HPDE6-E6E7 (cell line): ENCODE results near the gene CACNG8.
"Not testable (repeated sequence)": the region's sequence is repeated elsewhere in the genome, so short reads cannot be mapped to it uniquely, and the experiment has no call there.

ENCODE experiments used
- DNase-seq: peaks from one replicate; pipeline ENCODE4 v3.0.0; 2011; ENCODE audit warnings: missing footprints; ENCODE audit errors: extremely low spot score

Gene CACNG8

GRCh38 chr19:53962887-53963431 is at the start of gene CACNG8:
Gene CACNG8, plus strand, starts transcription at chr19:53962937.
- no peak for DNase-seq

GRCh38 chr19:53915000-53915399 is 47.7 kb upstream of the CACNG8 start:
- no peak for DNase-seq

- no peak for DNase-seq
Observed at GRCh38 chr19:53916004-53916403, 46.7 kb upstream of the CACNG8 start.

DNA sequence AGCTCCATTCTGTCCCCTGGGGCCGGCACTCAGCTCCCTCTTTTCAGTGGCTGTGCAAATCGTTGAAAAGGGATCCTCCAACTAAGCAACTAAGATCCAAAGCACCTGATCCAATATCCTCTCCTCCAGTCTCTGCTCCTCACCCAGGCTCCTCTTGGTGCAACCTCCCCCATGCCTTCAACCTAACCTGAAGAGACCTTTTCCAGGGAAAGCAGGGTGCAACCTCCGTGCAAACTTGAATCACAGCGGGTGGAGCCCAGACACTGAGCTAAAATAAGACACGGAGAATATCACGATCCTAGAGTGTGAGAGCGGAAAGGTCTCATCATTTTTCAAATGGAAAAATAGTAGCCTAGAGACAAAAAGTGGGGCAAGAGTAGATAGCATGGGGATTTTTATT is 45.4 kb upstream of the CACNG8 start:
- DNase-seq = no peak

DNA sequence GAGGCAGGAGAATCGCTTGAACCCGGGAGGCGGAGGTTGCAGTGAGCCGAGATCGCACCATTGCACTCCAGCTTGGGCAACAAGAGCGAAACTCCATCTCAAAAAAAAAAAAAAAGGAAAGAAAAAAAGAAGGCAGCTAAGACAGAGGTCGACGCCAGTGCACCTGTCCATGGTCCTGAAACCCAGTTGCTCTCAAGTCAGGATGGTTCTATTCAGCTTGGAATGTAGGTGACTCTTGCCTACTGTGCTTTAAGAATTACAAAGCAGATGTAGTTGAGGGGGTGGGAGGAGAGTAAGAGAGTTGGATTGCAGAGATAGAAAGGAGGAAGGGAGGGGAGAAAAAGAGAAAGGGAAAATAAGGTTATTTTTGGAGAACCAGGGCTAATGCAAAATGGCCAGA is 35.0 kb upstream of the CACNG8 start:
- no peak for DNase-seq

- DNase-seq = no peak
Observed at GRCh38 chr19:53936029-53936428, 26.7 kb upstream of the CACNG8 start.

DNA sequence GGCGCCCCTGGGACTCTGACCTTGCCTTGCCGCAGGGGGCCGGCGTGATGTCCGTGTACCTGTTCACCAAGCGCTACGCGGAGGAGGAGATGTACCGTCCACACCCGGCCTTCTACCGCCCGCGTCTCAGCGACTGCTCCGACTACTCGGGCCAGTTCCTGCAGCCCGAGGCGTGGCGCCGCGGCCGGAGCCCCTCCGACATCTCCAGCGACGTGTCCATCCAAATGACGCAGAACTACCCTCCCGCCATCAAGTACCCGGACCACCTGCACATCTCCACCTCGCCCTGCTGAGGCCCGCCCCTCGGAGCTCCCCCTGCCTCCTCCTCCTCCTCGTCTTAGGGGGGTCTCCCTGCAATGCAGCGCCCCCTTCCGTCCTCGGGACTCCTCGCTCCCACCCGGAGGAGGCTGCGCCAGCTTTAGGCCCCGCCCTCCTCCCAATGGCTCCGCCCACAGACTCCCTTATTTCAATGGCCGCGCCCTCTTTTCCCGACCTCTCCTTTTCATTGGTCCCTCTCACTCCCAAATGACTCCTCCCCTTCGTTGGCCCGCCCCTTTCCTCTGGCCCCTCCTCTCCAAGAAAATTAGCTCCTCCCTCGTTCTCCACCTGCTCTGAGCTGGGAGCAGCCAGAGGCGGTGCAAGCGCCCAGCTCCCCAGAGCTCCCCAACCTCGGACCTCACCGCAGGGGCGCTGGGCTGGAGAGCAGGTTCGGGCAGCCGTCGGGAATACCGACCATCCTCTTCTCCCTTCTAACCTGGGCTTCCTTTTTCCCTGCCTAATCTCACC is 20.5 kb upstream of the CACNG8 start:
- DNase-seq = no peak

- DNase-seq = no peak
Observed at GRCh38 chr19:53944416-53944815, 18.3 kb upstream of the CACNG8 start.

DNA sequence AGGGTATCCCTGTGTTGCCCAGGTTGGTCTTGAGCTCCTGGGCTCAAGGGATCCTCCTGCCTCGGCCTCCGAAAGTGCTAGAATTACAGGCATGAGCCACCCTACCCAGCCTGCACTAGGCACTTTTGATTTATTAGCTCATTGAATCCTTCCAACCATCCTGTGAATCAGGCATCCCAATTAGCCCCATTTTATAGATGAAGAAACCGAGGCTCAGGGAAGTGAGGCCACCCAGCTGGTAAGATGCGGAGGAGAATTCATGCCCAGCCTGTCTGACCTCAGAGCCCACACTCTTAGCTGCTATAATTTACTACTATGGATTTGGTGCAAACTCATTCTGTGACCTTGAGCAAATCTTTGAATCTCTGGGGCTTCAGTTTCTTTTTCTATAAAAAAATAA is 17.8 kb upstream of the CACNG8 start:
- no peak for DNase-seq

GRCh38 chr19:53945441-53945840 is 17.3 kb upstream of the CACNG8 start:
- no peak for DNase-seq

DNA sequence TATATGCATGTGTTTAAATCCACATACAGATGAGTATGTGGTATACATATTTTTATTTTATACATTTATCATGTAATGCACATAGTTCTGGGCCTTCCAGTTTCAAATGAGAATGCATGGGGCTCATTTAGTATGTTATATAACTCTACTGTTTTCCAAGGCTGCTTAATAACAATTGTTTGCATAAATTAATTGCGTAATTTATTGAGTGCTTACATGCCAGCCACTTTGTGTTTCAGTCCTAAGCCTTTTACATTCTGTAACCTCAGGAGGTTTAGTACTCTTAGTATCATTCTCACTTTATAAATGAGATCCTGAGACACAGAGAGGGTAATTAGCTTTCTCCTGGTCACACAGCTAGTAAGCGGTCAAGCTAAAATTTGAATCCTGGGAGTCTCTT is 16.7 kb upstream of the CACNG8 start:
- no peak for DNase-seq

DNA sequence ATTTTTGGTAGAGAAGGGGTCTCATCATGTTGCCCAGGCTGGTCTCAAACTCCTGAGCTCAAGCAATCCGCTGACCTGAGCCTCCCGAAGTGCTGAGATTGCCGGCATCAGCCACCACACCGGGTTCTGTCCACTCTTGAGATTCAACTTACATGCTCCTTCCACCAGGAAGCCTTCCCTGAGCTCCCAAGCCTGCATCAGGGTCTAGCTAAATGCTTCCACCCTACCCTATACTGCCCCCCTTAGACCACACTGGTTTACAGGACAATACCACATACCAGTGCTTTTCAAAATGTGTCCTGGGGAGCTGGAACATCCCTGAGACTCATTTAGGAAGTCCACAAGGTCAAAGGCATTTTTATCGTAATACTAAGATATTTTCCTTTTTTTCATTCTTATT is 15.1 kb upstream of the CACNG8 start:
- DNase-seq = no peak

DNA sequence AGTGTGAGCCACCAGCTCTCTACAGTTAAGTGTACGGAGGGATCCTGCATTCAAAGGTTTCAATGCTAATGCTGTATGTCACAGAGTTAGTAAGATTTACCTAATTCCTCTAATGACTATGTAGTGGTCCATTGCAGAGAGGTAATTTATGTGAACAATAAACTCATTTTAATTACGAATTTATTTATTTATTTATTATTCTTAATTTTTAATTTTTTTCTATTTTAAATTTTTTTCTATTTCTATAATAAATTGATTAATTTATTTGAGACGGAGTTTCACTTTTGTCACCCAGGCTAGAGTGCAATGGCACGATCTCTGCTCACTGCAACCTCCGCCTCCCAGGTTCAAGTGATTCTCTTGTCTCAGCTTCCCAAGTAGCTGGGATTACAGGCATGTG is 14.1 kb upstream of the CACNG8 start:
- DNase-seq = not testable (repeated sequence)

DNA sequence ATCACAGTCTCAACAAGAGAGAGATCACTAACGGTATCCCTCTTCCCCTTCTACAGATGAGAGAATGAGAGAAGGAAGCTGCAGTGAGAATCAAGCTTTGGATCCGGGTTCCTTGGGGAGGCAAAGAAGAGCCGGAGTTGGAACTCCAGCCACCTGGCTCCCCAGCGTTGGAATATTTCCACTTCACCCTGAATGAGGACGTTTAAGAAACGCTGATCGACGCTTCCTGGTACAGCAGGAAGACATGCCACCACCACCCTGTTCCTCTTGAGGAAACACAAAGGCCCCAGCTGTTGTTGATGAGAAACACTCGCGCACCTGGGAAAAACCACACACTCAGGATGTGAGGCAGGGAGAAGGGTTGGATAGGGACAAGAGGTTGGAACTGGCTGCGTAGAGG is 11.3 kb upstream of the CACNG8 start:
- DNase-seq = no peak

DNA sequence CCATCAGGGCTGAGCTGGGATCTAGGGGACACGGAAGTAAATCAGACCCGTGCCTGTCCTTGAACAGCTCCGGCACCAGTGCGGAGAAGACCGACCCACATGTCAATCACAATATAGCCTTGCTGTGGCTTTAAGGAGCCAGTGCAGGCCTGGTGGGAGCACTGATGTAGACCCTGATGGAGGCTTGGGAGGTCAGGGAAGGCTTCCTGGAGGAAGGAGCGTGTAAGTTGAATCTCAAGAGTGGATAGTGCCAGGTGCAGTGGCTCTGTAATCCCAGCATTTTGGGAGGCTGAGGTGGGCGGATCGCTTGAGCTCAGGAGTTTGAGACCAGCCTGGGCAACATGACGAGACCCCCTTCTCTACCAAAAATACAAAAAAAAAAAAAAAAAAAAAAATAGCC is 10.8 kb upstream of the CACNG8 start:
- no peak for DNase-seq

DNA sequence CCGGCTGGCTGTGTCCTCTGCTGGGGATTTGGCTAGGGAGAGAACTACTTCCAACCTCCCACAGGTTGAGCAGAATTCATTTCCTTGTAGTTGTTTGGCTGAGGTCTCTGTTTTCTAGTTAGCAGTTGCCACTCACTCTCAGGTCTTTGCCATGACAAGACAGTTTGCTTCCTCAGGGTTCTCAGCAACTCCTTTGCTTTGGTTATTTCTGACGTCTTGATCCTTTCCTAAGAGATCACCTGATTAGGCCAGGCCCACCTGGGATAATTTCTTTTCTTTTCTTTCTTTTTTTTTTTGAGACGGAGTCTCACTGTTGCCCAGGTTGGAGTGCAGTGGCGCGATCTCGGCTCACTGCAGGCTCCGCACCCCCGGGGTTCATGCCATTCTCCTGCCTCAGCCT is 9.4 kb upstream of the CACNG8 start:
- no peak for DNase-seq

- no peak for DNase-seq
Observed at GRCh38 chr19:53957448-53958167, 5.1 kb upstream of the CACNG8 start.

DNA sequence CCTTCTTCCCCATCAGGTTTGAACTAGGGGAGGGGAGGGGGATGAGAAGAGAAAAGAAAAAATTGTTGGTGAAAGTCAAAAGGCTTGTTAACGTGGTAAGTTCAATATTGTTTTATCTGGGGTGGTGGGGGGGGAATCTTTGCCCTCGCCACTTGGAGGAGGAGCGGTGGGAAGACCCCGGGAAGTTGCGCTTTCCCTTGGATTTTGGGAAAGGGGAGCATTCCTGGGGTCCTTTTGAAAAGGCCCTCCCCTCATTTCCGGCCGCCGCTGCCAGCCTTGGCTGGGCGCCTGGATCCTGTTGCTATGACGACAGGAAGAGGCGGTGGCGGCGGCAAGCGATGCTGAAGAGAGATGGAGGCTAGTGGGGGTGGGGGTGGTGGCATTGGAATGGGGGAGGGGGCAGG is 4.6 kb upstream of the CACNG8 start:
- no peak for DNase-seq

DNA sequence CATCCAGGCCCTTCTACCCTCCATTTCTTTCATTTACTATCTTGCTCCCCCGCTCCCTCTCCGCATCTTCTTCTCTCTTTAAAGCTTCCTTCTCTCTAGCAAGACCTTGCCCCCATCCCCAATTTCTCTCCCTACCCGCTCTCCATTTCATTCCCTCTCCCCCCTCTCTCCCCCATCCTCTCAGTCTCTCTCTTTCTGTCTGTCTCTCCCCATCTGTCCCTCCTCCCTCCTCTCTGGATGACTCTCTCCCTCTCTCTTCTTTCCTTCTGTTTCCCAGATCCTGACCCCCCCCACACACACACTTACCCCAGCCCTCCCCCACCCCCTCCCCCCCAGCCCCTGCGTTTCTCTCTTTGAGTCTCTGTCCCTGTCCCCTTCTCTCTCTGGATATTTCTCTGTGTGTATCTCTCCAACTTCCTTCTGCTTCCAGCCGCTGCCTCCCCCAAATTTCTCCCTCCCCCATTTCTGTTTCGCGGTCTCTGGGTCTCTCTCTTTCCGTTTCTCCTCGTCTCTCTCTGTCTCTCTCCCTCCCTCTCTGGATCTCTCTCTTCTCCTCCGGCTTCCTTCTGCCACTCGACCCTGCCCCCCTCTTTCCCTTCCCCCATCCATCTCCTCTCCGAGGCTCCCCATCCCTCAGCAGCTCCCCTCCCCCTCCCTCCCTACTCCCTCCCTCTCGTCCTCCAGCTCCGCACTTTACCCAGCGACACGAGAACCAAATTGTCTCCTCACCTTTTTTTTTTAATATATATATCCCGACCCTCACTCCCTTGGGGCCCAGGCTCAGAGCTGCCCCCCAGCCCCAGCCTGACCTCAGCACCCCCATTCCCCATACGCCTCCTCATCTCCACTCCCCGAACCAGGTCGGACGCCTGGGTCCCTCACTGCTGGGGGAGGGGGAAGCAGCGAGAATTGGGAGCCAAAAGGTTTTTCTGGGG is 3.6 kb upstream of the CACNG8 start:
- no peak for DNase-seq

- DNase-seq = no peak
Observed at GRCh38 chr19:53960187-53960586, 2.5 kb upstream of the CACNG8 start.

GRCh38 chr19:53960886-53961285 is 1.9 kb upstream of the CACNG8 start:
- no peak for DNase-seq
